Psoas muscle (tissue), 8 donors: ENCODE measurements around the gene KIAA1671. TPM values are rescaled to one million over a fixed set of nuclear protein-coding genes. Genes with fewer than 3 reads are reported as not detected.
"Not testable (repeated sequence)": the region's sequence is repeated elsewhere in the genome, so short reads cannot be mapped to it uniquely, and the experiment has no call there.

ENCODE experiments used
- ATAC-seq, 4 donors: fragments of 200-7000 bp; cut with Tn5 transposase; one replicate each; pipeline ENCODE4 v1.9.1; 2020; ENCODE audit warnings: moderate library complexity in 3 of 4, mild to moderate bottlenecking in 2 of 4
- DNase-seq, 2 donors: peaks; one replicate each; pipeline ENCODE4 v3.0.0-alpha.2; 2020
- H3K27ac ChIP-seq: fragments of 200-600 bp; one replicate; pipeline ENCODE4 v1.8.0; 2022
- H3K27me3 ChIP-seq, 3 donors: fragments of 200-600 bp in 1 of 3; one replicate each; pipeline versions ENCODE4 v1.6.1 to v1.8.0; 2013 to 2022; ENCODE audit warnings: low read length in 2 of 3, mild to moderate bottlenecking in 2 of 3, moderate library complexity in 1 of 3; ENCODE audit not compliant: insufficient read depth in 3 of 3
- H3K36me3 ChIP-seq, 2 donors: fragments of 200-600 bp in 1 of 2; one replicate each; pipeline versions ENCODE4 v1.6.1 to v1.8.0; 2013 to 2022; ENCODE audit warnings: low read depth in 1 of 2, mild to moderate bottlenecking in 1 of 2, moderate library complexity in 1 of 2; ENCODE audit not compliant: insufficient read depth in 1 of 2
- H3K4me1 ChIP-seq: fragments of 200-600 bp; one replicate; pipeline ENCODE4 v1.8.0; 2022
- H3K4me3 ChIP-seq: fragments of 200-600 bp; one replicate; pipeline ENCODE4 v1.8.0; 2022; ENCODE audit warnings: mild to moderate bottlenecking
- H3K9me3 ChIP-seq: fragments of 200-600 bp; one replicate; pipeline ENCODE4 v1.8.0; 2022
- CTCF ChIP-seq: fragments of 200-600 bp; IDR thresholded peaks from one replicate; pipeline ENCODE4 v1.8.0; 2022; ENCODE audit warnings: antibody characterized with exemption
- WGBS, 3 donors: extraction: QIAGEN DNeasy Blood & Tissue Kit; methylation state at CpG; one replicate each; pipeline versions ENCODE4 v1.1.6 to v1.1.7; 2013; 5-methylcytosine and 5-hydroxymethylcytosine counted together
- intact Hi-C, 2 donors: fragments of 100-400 bp; cut with DNase I; formaldehyde crosslinking; loops; one replicate each; pipeline versions ENCODE4 v1.11.0 to v1.14.2; 2022
- polyA plus RNA-seq, 3 donors: library from polyadenylated mRNA; stranded (reverse); fragments of 200-250 nt; gene quantifications; one replicate each; pipeline ENCODE4 v1.2.3, GENCODE V29; 2013
- total RNA-seq, 4 donors: library from RNA; stranded (reverse); fragmentation: NEBNext Ultra II Directional in 2 of 4; extraction: Animal tissue kit (Norgen Biotek cat#: 25700) in 2 of 4; gene quantifications; one replicate each; pipeline versions ENCODE4 v1.2.1 to v1.2.4, GENCODE V29; 2021 to 2023
- donor health status: healthy with polysubstance abuse.
- donor health status: DM: no; HTN: no; CAD: no; lungs with moderate emphysema.
- donor health status: Bipolar disorder and iron deficiency.
- donor health status: healthy.
- donor health status: DM: yes; HTN: yes; CAD: no.
- donor health status: DM: no; HTN: no; CAD: no.
- donor health status: DM: no; HTN: no; CAD: no.
- donor health status: DM: yes; HTN: yes; CAD: no.

The KIAA1671 gene
- total and polyA plus RNA-seq, 7 donors: 1.9 to 56.9 (median 15.8) TPM

GRCh38 chr22:25203082-25203481 lies 250.6 kb downstream of the KIAA1671 start:
- intact Hi-C loops: no loop called here
- Histone ChIP-seq H3K27me3 (no peaks in the 10 kb centered on the region), H3K27ac (no peak overlapping the region), H3K36me3 (peaks cover 0 to 13% of the 10 kb centered on the region in 2 donors), H3K4me1 (no peaks in the 10 kb centered on the region), H3K4me3 (no peak overlapping the region), H3K9me3 (no peaks in the 10 kb centered on the region)
- no peak for DNase-seq
- ATAC-seq: no peak
- WGBS, 3 donors: 91 to 95% (median 94%) methylated on average over 4 of the region's 4 CpGs
- TF ChIP-seq CTCF: no peak

DNA sequence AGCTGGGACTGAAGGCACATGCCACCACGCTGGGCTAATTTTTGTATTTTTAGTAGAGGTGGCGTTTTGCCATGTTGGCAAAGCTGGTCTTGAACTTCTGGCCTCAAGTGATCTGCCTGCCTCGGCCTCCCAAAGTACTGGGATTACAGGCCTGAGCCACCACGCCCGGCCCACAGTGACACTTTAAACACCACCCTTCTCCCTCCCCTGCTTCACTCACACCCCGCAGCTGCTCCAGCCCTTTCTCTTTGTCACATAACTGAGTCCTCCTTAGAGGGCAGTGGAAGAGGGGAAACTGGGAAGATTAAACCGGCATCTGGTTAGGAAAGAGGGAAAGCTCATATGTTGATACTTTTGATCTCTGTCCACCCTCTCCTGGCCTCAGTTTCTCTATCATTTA lies 252.0 kb downstream of the KIAA1671 start:
- 63 to 83% (median 73%) methylated on average over 7 of the region's 7 CpGs for WGBS, 3 donors
- H3K9me3 ChIP-seq, DNase-seq, H3K27ac ChIP-seq, H3K36me3 ChIP-seq, H3K4me3 ChIP-seq, H3K4me1 ChIP-seq, ATAC-seq, intact Hi-C loops, H3K27me3 ChIP-seq: not testable (repeated sequence)

GRCh38 chr22:25205847-25206246 lies 253.3 kb downstream of the KIAA1671 start:
- Histone ChIP-seq H3K9me3 (no peaks in the 10 kb centered on the region), H3K27ac (no peak overlapping the region), H3K4me3 (no peak overlapping the region), H3K36me3 (peaks cover 0 to 6% of the 10 kb centered on the region in 2 donors), H3K27me3 (no peaks in the 10 kb centered on the region), H3K4me1 (no peaks in the 10 kb centered on the region)
- no peak for TF ChIP-seq CTCF
- no peak for ATAC-seq
- intact Hi-C loops: no loop called here
- no peak for DNase-seq
- WGBS, 3 donors: 93 to 100% (median 95%) methylated on average over 1 of the region's 1 CpG

- WGBS, 3 donors: 77 to 86% (median 82%) methylated on average over 20 to 21 of the region's 21 CpGs
- Histone ChIP-seq H3K4me1 (no peaks in the 10 kb centered on the region), H3K4me3 (no peak overlapping the region), H3K27ac (no peak overlapping the region), H3K27me3 (no peaks in the 10 kb centered on the region), H3K36me3 (peaks cover 0 to 6% of the 10 kb centered on the region in 2 donors), H3K9me3 (no peaks in the 10 kb centered on the region)
- no peak for ATAC-seq
- no peak for TF ChIP-seq CTCF
- no peak for DNase-seq
- intact Hi-C loops: no loop called here
Observed at GRCh38 chr22:25206998-25207397, 254.5 kb downstream of the KIAA1671 start.

GRCh38 chr22:25207553-25208157 lies 255.1 kb downstream of the KIAA1671 start:
- no peak for ATAC-seq
- no peaks in the 10 kb centered on the region for H3K4me1 ChIP-seq
- no peak for DNase-seq
- intact Hi-C loops: no loop called here
- H3K4me3 ChIP-seq: no peak overlapping the region
- H3K36me3 ChIP-seq: peaks cover 0 to 6% of the 10 kb centered on the region in 2 donors
- 44 to 80% (median 50%) methylated on average over 2 of the region's 2 CpGs for WGBS, 3 donors
- no peaks in the 10 kb centered on the region for H3K9me3 ChIP-seq
- TF ChIP-seq CTCF: no peak
- no peaks in the 10 kb centered on the region for H3K27me3 ChIP-seq
- H3K27ac ChIP-seq: no peak overlapping the region
